Measurements from ENCODE around the gene SCFD2.

The SCFD2 gene

GRCh38 chr4:52968691-52969090 is 397.2 kb downstream of the SCFD2 start:
- TF ChIP-seq REST (IDR thresholded peaks at IDR 0.05; ENCODE audit: insufficient read depth in 1 of 2, low read depth in 2 of 2, low read length in 2 of 2) = no peak
- no peak for TF ChIP-seq POLR2AphosphoS5 (IDR thresholded peaks at IDR 0.05; ENCODE audit: low read depth, low read length)
- TF ChIP-seq FOXP2 (optimal IDR thresholded peaks at IDR 0.05; ENCODE audit: borderline replicate concordance, extremely low read depth, extremely low read length, insufficient read depth) = no peak
- no peak for TF ChIP-seq TAF1 (IDR thresholded peaks at IDR 0.05; ENCODE audit: borderline replicate concordance, insufficient read depth, low read length)

- TF ChIP-seq POLR2AphosphoS5 (IDR thresholded peaks at IDR 0.05; ENCODE audit: low read depth, low read length) (no peak), REST (IDR thresholded peaks at IDR 0.05; ENCODE audit: insufficient read depth in 1 of 2, low read depth in 2 of 2, low read length in 2 of 2) (no peak), TAF1 (IDR thresholded peaks at IDR 0.05; ENCODE audit: borderline replicate concordance, insufficient read depth, low read length) (no peak), FOXP2 (optimal IDR thresholded peaks at IDR 0.05; ENCODE audit: borderline replicate concordance, extremely low read depth, extremely low read length, insufficient read depth) (no peak), SIN3A (IDR thresholded peaks at IDR 0.05; ENCODE audit: borderline replicate concordance, insufficient read depth, low read length) (no peak)
Measured at GRCh38 chr4:52968241-52968640, 397.6 kb downstream of the SCFD2 start.

GRCh38 chr4:52966781-52967180 is 399.1 kb downstream of the SCFD2 start:
- TF ChIP-seq FOXP2 (optimal IDR thresholded peaks at IDR 0.05; ENCODE audit: borderline replicate concordance, extremely low read depth, extremely low read length, insufficient read depth) = no peak
- TF ChIP-seq REST (IDR thresholded peaks at IDR 0.05; ENCODE audit: insufficient read depth in 1 of 2, low read depth in 2 of 2, low read length in 2 of 2) = no peak
- TF ChIP-seq SIN3A (IDR thresholded peaks at IDR 0.05; ENCODE audit: borderline replicate concordance, insufficient read depth, low read length) = no peak
- no peak for TF ChIP-seq TAF1 (IDR thresholded peaks at IDR 0.05; ENCODE audit: borderline replicate concordance, insufficient read depth, low read length)
- TF ChIP-seq POLR2AphosphoS5 (IDR thresholded peaks at IDR 0.05; ENCODE audit: low read depth, low read length) = no peak

- TF ChIP-seq POLR2AphosphoS5 (IDR thresholded peaks at IDR 0.05; ENCODE audit: low read depth, low read length) (no peak), SIN3A (IDR thresholded peaks at IDR 0.05; ENCODE audit: borderline replicate concordance, insufficient read depth, low read length) (no peak), TAF1 (IDR thresholded peaks at IDR 0.05; ENCODE audit: borderline replicate concordance, insufficient read depth, low read length) (no peak), REST (IDR thresholded peaks at IDR 0.05; ENCODE audit: insufficient read depth in 1 of 2, low read depth in 2 of 2, low read length in 2 of 2) (no peak), FOXP2 (optimal IDR thresholded peaks at IDR 0.05; ENCODE audit: borderline replicate concordance, extremely low read depth, extremely low read length, insufficient read depth) (no peak)
Measured at GRCh38 chr4:52966172-52966571, 399.7 kb downstream of the SCFD2 start.

GRCh38 chr4:52964561-52965101 is 401.2 kb downstream of the SCFD2 start:
- TF ChIP-seq FOXP2 (optimal IDR thresholded peaks at IDR 0.05; ENCODE audit: borderline replicate concordance, extremely low read depth, extremely low read length, insufficient read depth) = no peak
- TF ChIP-seq SIN3A (IDR thresholded peaks at IDR 0.05; ENCODE audit: borderline replicate concordance, insufficient read depth, low read length) = no peak
- TF ChIP-seq POLR2AphosphoS5 (IDR thresholded peaks at IDR 0.05; ENCODE audit: low read depth, low read length) = no peak
- no peak for TF ChIP-seq REST (IDR thresholded peaks at IDR 0.05; ENCODE audit: insufficient read depth in 1 of 2, low read depth in 2 of 2, low read length in 2 of 2)
- no peak for TF ChIP-seq TAF1 (IDR thresholded peaks at IDR 0.05; ENCODE audit: borderline replicate concordance, insufficient read depth, low read length)

All from PFSK-1 (cell line).